GM21786 (cell line): Measurements from ENCODE around the gene ASIC2.

Source experiments
- ATAC-seq: cut with Tn5 transposase; IDR thresholded peaks from one replicate; pipeline ENCODE4 v1.9.1; 2021; ENCODE audit not compliant: unreplicated experiment

ASIC2 gene

GRCh38 chr17:33028778-33029177 is 264.3 kb downstream of the ASIC2 start:
- no peak for ATAC-seq

- ATAC-seq = no peak
Measured at GRCh38 chr17:33028061-33028460, 265.0 kb downstream of the ASIC2 start.

DNA sequence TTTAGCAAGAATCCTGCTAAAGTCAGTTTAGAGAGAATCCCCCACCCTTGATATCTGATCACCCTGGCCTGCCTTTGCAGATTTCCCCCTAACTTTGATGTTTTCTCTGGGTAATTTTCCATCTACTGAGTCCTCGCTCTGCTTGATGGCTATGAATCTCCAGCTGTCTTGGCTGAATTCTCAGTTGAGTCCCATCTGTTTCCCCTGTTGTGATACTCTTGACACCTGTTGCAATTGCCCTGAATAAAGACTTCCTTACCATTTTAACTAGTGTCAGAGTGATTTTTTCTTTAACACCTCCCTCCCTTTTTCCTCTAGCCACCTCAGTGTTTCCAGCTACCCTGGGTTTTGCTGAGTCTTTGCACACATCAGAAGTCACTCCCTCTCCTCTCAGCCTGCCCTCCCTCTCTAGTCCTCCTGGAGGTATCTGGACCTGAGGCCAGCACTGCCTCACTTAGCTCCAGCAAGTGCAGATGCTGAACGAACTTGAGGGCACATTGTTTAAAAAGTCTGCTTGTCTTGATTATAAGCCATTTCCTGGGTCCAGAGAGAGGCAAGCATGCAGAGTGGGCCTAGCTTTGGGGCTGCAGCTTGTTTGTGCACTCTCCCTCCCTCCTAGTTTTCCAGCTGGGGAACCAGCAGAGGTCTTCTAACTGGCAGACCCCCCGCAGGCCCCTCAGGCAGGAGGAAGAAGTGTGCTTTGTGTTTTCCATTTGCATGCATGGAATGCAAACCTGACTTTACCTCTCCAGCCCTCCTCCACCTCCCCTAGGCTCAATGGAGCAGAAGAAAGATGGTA is 268.2 kb downstream of the ASIC2 start:
- no peak for ATAC-seq

DNA sequence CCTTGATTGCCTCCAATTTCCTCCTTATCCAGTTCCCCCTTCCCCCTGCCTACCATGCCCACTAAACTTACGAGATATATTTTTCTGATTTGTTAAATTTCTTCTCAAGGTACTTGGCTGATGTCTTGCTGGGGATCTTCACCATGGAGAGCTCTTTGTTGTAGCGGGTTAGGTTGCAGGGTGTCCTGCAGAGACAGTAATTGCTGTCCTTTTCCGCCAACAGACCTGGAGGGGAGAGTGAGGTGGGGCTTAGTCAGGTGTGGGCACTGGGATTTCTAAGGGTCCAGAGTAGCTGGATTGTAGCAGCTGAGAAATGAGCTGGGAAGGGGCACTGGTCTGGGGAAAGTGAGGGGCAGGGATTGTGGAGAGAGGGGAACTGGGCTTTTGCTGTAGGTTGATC is 269.3 kb downstream of the ASIC2 start:
- ATAC-seq = no peak

- ATAC-seq = no peak
Measured at GRCh38 chr17:33021731-33022408, 271.2 kb downstream of the ASIC2 start.

GRCh38 chr17:33019161-33019890 is 273.8 kb downstream of the ASIC2 start:
- ATAC-seq = no peak

GRCh38 chr17:33017366-33017765 is 275.7 kb downstream of the ASIC2 start:
- ATAC-seq = no peak

DNA sequence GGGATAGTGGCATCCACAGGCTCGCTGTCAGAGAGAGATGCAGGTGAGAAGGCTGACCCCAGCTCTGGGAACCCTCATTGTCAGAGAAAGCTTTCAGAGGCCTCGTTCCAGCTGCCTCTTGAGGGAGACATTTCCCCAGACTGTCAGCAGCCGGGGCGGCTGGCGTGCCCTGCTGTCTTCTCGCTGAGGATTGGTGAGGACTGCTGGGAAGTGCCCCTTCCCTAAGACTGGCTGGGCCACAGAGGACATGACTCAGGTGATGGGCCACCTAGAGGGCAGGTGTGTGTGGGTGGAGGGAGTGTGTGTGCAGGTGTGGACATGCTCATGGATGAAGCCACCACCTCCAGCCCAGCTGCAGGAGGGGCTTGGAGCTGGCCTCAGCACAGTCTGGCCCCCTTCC is 276.2 kb downstream of the ASIC2 start:
- ATAC-seq = no peak

- no peak for ATAC-seq
Measured at GRCh38 chr17:33015716-33016346, 277.3 kb downstream of the ASIC2 start.

- no peak for ATAC-seq
Measured at GRCh38 chr17:33014751-33015150, 278.3 kb downstream of the ASIC2 start.

DNA sequence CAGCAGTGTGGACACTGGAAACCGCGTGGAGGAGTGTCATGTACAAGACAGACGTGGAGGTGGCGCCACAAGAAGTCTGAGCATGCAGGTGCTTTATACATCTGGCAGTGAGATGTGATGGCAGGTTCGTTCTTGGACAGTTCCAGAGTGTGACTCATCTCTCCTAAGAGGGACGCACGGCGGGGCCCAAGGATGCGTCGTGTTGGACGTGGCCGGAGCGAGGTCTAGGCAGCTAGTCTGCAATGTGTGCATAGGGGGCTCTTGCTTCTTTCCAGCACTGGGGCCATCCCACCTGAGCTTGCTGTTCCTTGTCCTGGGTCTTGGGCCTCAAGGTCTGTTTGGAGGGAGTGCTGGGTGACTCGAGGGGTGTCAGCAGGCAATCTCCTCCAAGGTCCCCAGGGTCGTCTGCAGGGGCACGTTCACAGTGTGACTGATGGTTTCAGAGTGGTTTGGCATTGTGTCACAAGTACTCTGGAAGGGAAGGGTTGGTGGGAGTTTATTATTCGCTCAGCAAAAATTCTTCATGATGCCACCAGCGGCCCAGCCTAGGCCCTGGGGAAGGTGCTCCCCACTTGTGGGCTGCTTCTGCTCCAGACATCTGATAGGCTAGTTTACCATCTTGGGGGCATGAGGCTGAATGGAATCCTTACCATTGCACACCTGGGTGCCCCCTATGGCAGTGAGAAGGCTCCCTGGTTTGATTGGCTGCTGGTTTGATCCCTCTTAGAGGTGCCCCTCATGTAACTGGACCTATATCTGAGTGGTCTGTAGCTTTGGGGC is 279.3 kb downstream of the ASIC2 start:
- ATAC-seq = no peak

DNA sequence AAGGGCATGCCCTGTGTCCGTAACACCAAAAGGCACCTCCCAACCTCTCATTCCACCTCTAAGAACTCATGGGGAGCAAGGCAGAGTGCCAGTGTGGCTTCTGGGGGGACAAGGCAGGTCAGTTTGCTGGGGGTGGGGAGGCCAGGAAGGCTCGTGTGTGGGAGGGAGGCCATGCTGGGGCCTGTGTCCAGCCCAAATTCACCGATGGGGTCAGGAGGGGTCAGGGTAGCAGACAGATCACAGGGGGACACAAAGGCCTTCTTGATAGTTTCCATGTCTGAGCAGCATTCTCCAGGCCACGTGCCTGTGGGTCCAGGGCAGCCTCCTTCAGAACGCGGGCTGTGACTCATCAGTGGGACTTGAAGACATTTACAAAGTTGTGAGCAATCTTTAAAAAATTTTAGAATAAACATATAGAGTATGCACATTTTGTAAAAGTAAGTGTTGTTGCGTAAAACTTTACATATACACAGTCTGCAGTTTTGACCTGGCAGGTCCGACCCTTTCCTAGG is 280.5 kb downstream of the ASIC2 start:
- no peak for ATAC-seq

GRCh38 chr17:33009636-33010035 is 283.5 kb downstream of the ASIC2 start:
- ATAC-seq = no peak

DNA sequence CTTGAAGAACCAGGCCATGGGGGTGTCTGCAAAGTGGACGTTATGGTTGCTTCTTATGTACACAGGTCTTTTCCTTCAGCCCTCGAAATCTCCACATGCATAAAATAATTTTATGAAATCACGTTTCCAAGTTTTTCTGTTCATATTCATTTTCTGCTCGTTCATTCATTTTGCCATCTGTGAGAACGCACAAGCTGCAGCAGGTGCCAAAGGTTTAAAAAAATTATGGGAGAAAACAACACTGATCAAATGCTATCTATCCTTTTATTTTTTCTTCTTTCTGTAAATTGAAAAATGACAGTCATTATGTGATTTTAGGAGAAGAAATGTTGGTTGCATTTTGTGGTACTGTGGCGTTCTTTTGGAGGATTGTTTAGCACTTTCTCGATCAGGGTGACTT is 285.9 kb downstream of the ASIC2 start:
- no peak for ATAC-seq

DNA sequence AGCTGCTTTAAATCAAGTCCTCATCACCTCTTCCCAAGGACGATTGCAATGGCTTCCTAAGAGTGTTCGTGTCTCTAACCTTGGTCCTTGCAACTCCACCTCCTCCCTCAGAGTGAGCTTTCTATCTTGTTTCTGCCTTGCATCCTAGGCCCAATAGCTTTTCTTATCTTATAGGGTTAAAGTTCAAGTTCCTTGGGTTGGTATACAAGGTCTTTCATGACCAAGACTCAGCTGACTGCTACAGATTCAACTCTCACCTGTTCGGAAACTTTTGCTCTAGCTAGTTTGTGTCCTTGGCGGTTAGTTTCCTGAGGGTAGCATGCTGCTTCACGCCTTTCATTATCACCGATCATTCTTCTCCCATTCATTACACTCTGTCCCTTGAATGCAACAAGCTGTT is 290.8 kb downstream of the ASIC2 start:
- no peak for ATAC-seq

DNA sequence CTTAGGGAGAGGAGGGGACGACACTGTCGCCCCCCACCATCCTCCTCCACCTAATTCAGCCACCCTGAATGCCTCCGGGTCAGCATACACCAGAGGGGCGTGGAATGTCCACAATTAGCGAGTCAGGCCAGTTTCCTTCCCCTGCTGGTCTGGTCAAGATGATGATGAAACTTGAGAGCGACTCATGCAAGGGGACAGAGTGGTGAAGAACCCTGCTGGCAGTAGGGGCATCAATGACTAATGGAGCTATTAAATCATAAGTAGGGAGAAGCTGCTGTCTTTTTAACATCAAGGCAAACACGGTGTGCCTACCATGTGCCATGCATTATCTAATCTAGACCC is 294.2 kb downstream of the ASIC2 start:
- no peak for ATAC-seq

GRCh38 chr17:32998111-32998886 is 294.8 kb downstream of the ASIC2 start:
- no peak for ATAC-seq

GRCh38 chr17:32995416-32996045 is 297.6 kb downstream of the ASIC2 start:
- no peak for ATAC-seq

DNA sequence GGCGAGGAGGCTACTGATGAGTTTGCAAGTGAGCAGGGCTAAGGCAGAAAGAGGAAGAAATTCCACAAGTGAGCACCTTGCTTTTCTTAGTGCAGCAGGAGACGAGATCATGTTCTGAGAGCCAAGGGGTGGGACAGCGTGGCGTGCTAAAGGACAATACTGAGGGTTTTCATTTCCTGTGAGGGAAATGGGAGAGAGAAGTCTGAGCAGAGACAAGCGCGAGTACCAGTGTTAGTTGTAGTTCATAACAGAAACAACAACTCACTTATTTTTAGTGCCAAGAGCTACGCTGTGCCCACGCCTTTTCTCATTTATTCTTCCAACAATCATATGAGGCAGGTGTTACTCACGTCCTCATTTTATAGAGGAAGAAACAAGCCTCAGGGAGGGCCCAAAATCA is 299.1 kb downstream of the ASIC2 start:
- no peak for ATAC-seq
